ENCODE results near the gene PRR23E. TPM values are rescaled to one million over a fixed set of nuclear protein-coding genes. Genes with fewer than 3 reads are reported as not detected.

PRR23E gene
- total RNA-seq, 2 donors from 2014 or later, result not detected

DNA sequence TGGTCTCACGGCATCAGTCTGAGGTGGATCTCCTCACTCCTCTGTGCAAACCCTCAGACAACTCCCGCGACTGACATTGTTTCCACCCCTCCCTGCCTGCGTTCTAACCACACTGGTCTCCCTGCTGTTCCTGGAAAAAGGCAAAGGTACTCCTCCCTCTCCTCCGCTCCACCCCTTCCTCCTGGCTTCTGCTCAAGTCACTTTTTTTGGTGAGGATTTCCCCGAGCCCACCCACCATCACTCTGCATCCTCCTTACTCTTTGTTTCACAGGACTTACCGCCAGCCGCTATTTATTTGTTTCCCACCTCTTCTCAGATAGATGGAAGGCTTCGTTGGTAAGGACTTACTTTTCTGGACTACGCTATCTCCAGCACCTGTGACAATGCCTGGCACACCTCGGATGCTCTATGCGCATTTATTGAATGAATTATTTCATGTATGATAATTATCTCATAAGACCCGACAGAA, 25.6 kb downstream of the PRR23E start:
- no peak for TF ChIP-seq POLR2A (IDR thresholded peaks at IDR 0.05)
- TF ChIP-seq, protein P1, sequence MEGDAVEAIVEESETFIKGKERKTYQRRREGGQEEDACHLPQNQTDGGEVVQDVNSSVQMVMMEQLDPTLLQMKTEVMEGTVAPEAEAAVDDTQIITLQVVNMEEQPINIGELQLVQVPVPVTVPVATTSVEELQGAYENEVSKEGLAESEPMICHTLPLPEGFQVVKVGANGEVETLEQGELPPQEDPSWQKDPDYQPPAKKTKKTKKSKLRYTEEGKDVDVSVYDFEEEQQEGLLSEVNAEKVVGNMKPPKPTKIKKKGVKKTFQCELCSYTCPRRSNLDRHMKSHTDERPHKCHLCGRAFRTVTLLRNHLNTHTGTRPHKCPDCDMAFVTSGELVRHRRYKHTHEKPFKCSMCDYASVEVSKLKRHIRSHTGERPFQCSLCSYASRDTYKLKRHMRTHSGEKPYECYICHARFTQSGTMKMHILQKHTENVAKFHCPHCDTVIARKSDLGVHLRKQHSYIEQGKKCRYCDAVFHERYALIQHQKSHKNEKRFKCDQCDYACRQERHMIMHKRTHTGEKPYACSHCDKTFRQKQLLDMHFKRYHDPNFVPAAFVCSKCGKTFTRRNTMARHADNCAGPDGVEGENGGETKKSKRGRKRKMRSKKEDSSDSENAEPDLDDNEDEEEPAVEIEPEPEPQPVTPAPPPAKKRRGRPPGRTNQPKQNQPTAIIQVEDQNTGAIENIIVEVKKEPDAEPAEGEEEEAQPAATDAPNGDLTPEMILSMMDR (IDR thresholded peaks at IDR 0.05), result no peak

DNA sequence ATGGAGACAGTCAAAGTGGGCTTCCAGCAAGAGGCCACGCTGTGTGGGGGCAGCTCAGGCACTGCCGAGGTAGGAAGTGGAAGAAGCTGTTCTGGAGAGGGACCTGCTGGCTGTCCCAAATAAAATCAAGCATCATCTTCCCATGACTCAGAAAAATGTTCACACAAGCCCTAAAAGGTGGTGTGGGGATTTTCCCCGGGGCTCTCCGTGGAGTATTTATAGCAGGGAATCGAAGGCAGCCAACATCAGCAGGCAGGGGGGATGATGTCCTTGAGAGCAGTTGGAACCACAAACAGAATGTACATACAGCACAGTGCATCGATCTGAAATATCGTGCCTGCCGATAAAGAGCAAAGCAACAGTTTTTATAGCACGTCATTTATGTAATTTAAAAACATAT, 27.6 kb downstream of the PRR23E start:
- no peaks in the 10 kb centered on the region for H3K9me3 ChIP-seq
- 18 to 28% methylated on average over 9 of the region's 9 CpGs for WGBS, 2 donors
- H3K27me3 ChIP-seq, result no peaks in the 10 kb centered on the region
- intact Hi-C loops (cut with DNase I), result no loop called here
- no peak overlapping the region for H3K27ac ChIP-seq
- peak in 1 of 4 donors; percentile 17 for DNase-seq
- TF ChIP-seq, protein P1 (IDR thresholded peaks at IDR 0.05), result no peak
- no peak for TF ChIP-seq POLR2A (IDR thresholded peaks at IDR 0.05)
- H3K36me3 ChIP-seq (replicated peaks in 1 of 2; ENCODE audit: insufficient read depth in 1 of 2, low read depth in 2 of 2), result no peaks in the 10 kb centered on the region
- ATAC-seq, result no peak
- H3K4me1 ChIP-seq, result peaks cover 10% of the 10 kb centered on the region
- H3K4me3 ChIP-seq, result no peak overlapping the region

More for the DNA sequence above, 25.6 kb downstream of the PRR23E start:
- Histone ChIP-seq H3K9me3 (no peaks in the 10 kb centered on the region), H3K27ac (no peak overlapping the region), H3K4me1 (peaks cover 10% of the 10 kb centered on the region), H3K4me3 (no peak overlapping the region), H3K27me3 (no peaks in the 10 kb centered on the region), H3K36me3 (replicated peaks in 1 of 2; ENCODE audit: insufficient read depth in 1 of 2, low read depth in 2 of 2) (no peaks in the 10 kb centered on the region)
- no peak for ATAC-seq
- intact Hi-C loops (cut with DNase I), result no loop called here
- DNase-seq, result no peak
- 73 to 79% methylated on average over 13 of the region's 13 CpGs for WGBS, 2 donors

DNA sequence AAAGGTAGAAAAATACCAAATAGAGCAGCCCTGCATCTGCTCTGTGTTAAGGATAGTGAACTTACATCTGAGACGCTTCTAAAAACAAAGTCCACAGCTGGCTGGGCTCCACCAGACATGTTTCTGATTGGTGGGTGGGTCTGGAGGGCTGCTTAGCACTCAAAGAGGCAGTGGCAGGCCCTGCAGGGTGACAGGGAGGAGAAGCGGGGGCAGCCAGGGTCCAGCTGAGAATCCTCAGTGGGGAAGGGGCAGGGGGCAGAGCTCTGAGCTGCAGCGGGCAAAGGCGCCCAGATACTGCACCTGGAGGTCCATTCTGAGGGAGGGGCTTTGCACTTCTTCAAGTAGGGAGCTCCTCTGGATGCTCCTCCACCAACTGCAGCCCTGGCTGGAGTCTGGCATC, 28.1 kb downstream of the PRR23E start:
- H3K9me3 ChIP-seq, result no peaks in the 10 kb centered on the region
- no peaks in the 10 kb centered on the region for H3K36me3 ChIP-seq (replicated peaks in 1 of 2; ENCODE audit: insufficient read depth in 1 of 2, low read depth in 2 of 2)
- no peak for ATAC-seq
- no peaks in the 10 kb centered on the region for H3K27me3 ChIP-seq
- no peak overlapping the region for H3K27ac ChIP-seq
- WGBS, 2 donors, result 66 to 78% methylated on average over 4 of the region's 4 CpGs
- intact Hi-C loops (cut with DNase I), result no loop called here
- H3K4me3 ChIP-seq, result no peak overlapping the region
- DNase-seq, result no peak
- no peak for TF ChIP-seq POLR2A (IDR thresholded peaks at IDR 0.05)
- TF ChIP-seq, protein P1 (IDR thresholded peaks at IDR 0.05), result no peak
- peaks cover 10% of the 10 kb centered on the region for H3K4me1 ChIP-seq

DNA sequence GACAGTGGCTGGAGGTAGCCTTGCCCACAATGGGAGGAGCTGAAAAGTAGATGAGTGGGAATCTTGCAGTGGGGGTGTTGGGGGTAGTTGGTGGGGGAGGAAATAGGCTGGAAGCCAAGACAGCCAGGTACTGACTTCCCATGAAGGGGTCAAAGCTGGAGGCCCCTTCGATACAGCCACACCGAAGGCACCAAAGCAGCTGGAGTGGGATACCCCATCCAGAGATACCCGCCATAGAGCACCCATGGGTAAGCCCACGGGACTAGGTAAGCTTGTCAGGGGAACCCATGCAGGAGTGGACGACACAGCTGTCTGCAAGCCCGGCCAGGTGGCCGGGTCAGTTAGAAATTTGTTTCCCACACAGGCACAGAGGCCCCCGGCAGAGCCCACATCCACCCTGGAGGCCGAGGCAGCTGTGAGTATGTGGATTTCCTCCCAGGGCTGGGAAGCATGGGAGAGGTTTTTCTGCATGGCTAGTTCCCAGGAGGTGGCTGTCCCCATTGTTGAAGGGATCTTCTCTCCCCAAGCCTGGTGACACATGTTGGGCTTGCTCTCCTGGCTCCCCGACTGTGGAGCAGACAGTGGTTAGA, 28.6 kb downstream of the PRR23E start:
- Histone ChIP-seq H3K9me3 (no peaks in the 10 kb centered on the region), H3K36me3 (replicated peaks in 1 of 2; ENCODE audit: insufficient read depth in 1 of 2, low read depth in 2 of 2) (no peaks in the 10 kb centered on the region), H3K27me3 (no peaks in the 10 kb centered on the region), H3K27ac (no peak overlapping the region), H3K4me3 (no peak overlapping the region), H3K4me1 (peaks cover 10% of the 10 kb centered on the region)
- intact Hi-C loops (cut with DNase I), result no loop called here
- 44 to 69% methylated on average over 5 to 10 of the region's 10 CpGs for WGBS, 2 donors
- TF ChIP-seq, protein P1 (IDR thresholded peaks at IDR 0.05), result no peak
- TF ChIP-seq POLR2A (IDR thresholded peaks at IDR 0.05), result no peak
- ATAC-seq (no peak), DNase-seq (no peak)

DNA sequence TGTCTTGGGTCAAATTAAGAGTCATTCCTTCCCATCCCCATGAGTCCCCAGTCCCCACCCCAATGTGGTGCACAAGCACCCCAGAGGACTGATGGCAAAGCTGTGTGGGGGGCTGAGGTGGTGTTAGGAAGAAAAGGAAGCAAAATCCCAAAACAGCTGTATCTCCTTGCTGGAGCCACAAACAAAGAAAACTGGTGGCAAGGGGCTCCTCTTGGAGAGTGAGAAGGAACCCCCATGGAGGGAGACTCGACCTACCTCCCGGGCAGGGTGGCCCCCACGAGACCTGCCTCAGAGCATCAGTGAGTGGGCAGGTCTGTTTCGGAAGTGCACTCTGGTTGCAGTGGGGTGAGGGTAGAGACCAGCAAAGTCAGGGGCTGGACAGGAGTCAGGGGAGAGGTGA, 29.2 kb downstream of the PRR23E start:
- Histone ChIP-seq H3K4me1 (peaks cover 10% of the 10 kb centered on the region), H3K36me3 (replicated peaks in 1 of 2; ENCODE audit: insufficient read depth in 1 of 2, low read depth in 2 of 2) (no peaks in the 10 kb centered on the region), H3K9me3 (no peaks in the 10 kb centered on the region), H3K27ac (no peak overlapping the region), H3K27me3 (no peaks in the 10 kb centered on the region), H3K4me3 (no peak overlapping the region)
- WGBS, 2 donors, result 70 to 91% methylated on average over 4 of the region's 4 CpGs
- ATAC-seq, result no peak
- intact Hi-C loops (cut with DNase I), result no loop called here
- no peak for DNase-seq
- TF ChIP-seq, protein P1 (IDR thresholded peaks at IDR 0.05), result no peak
- TF ChIP-seq POLR2A (IDR thresholded peaks at IDR 0.05), result no peak
